ENCODE results near the gene TBX10.
"Not testable (repeated sequence)": the region's sequence is repeated elsewhere in the genome, so short reads cannot be mapped to it uniquely, and the experiment has no call there.

Gene TBX10

GRCh38 chr11:67615728-67616430 lies 23.7 kb downstream of the TBX10 start:
- DNase-seq (ENCODE audit: low read depth): no peak

DNA sequence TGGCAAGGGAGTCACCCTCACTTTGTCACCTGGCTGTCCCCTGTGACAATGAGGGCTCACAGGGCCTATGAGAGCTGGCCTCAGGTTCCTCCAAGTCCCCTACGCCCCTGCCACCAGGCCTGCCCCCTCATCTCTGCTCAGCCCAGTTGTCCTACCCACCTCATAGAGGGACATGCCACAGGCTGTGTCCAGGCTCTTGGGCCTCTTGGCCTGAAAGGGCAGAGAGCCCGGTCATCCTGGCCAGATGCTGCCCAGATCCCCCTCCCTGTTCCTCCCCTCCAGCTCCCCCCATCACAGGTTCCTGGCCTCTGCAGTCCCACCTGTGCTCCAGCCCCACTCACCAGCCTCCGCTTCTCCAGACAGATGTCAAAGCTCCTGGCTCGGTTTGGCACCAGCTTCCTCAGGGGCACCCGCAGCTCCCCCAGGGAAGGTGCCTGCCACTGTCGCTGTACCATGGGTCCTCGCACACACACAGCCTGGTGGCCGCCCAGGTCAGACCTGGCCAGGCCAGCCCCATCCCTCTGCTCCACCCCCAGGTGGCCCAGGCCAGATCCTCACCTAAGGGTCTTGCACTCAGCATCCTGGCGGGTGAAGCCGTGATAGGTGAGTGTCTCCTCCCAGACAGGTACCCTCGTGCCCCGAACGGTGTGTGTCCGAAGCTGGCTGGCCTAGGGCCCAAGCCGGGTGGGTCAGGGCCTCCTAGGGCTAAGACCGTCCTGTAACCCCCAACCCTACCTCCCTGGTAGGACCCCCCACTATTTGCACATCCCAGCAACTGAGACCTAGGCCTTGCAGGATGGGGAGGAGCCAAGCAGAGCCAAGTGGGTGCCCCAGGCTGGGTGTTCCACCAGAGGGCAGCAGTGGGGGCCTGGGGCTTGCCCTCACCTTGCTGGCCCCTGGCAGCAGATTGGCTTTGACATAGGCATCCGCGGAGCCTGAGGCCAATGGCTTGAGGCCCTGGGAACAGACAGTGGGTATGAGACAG lies 24.5 kb downstream of the TBX10 start:
- DNase-seq (ENCODE audit: low read depth): no peak

DNA sequence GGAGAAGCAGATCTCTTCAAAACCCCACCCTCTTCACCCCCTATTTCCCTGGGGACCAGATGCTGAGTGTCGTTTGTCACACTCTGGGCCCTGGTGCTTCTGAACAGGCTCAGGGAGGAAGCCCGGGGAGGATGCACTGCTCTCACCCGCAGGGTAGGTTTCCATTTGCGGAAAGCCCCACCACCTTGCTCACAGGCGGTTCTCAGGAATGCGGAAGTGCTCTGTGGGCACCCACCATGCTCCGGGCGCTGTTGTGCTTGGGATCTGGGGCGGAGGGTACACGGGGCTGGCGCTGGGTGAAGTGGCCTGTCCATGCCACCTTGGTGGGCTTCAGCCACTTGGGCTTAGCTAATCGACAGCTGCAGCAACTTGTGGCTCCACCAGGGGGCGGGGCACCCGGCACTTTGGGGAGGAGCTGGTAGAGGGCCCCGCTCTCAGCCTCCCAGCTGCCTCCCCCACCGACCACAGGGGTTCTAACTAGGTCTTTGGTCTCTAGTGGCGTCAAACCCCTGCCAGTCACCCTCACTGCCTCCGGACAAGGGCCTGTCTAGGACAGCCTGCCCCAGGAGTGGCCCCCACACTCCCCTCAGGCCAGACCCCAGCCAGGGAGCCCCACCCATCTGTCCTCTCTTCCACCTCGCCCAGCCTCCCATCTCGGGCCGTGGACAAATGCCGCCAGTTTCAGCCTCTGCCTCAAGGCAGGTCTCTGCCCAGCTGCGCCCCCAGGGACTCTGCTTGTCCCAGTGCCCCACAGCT lies 25.4 kb downstream of the TBX10 start:
- DNase-seq (ENCODE audit: low read depth): peak; percentile 4

GRCh38 chr11:67613313-67613959 lies 26.1 kb downstream of the TBX10 start:
- DNase-seq (ENCODE audit: low read depth): no peak

DNA sequence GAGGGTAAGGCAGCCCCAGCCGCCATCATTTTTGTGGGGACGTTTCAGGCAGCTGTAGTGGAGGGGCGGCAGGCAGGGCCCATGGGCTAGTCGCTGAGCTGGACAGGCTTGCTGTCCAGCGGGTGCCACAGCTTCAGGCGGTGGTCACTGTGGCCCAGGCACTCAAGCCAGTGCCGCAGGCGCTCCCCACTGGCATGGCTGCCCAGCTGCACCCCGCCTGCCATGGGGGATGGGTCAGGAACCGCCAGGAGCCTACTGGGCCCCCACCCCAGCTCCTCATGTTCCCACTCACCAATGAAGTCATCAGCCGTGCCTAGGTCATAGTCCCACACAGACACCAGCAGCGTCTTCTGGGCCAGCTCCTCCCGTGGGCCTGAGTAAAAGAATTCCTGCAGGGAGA lies 26.8 kb downstream of the TBX10 start:
- DNase-seq (ENCODE audit: low read depth): no peak

DNA sequence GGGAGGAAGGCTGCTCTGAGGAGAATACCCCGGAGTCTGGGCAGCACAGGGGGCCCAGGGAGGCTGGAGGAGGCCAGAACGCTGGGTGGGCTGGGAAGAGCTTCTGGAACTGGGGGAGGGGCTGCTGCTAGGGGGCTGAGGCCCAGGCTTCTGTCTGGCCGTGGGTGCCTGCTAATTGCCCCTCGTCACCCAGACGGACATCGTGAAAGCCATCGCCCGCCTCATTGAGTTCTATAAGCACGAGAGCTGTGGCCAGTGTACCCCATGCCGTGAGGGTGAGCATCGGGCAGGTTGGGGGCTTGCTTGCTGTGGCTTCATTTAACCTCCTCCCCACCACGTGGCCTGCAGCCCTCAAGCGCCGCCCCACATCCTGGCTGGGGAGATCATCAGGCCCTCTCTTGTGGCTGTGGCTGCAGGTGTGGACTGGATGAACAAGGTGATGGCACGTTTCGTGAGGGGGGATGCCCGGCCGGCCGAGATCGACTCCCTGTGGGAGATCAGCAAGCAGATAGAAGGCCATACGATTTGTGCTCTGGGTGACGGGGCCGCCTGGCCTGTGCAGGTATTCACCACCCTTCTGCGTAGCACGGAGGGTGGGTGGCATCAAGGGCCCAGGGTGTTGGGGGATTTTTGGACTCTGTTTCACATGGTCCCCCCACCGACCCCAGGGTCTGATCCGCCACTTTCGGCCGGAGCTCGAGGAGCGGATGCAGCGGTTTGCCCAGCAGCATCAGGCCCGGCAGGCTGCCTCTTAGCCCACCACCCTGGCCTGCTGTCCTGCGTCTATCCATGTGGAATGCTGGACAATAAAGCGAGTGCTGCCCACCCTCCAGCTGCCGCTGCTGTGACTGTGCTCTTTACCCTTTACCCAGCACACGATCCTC lies 27.6 kb downstream of the TBX10 start:
- DNase-seq (ENCODE audit: low read depth): no peak

GRCh38 chr11:67611165-67611564 lies 28.4 kb downstream of the TBX10 start:
- DNase-seq (ENCODE audit: low read depth): no peak

DNA sequence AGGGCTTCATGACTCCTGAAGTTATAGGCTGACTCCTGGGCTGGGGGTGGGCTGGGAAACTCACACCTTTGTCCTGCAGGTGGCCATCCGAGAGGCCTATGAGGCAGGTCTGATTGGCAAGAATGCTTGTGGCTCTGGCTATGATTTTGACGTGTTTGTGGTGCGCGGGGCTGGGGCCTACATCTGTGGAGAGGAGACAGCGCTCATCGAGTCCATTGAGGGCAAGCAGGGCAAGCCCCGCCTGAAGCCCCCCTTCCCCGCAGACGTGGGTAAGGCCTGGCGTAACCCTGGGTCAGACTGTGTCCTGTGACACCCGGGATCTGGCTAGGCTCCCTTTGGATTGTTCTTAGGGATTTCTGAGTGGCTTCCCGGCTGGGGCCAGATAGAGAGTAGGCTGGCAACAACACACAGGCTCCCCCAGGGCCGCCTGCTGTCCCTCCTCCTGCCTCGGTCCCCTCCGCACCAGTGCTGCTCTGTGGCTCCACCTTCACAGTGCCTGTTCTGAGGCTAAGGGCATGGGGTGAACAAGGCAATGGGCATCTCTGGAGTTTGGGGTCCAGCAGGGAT lies 29.2 kb downstream of the TBX10 start:
- DNase-seq (ENCODE audit: low read depth): no peak

DNA sequence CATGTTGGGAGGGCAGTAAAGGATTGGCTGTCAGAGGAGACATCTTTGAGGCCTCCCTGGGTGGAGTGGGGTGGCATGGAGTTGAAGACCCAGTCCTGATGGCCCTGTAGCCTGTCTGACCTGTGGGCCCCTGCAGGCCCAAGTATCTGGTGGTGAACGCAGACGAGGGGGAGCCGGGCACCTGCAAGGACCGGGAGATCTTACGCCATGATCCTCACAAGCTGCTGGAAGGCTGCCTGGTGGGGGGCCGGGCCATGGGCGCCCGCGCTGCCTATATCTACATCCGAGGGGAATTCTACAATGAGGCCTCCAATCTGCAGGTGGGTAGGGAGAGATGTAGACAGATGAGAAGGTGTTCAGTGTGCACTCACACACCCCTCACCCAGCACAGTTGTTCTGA lies 30.2 kb downstream of the TBX10 start:
- no peak for DNase-seq (ENCODE audit: low read depth)

GRCh38 chr11:67608486-67608885 lies 31.1 kb downstream of the TBX10 start:
- DNase-seq (ENCODE audit: low read depth): no peak

DNA sequence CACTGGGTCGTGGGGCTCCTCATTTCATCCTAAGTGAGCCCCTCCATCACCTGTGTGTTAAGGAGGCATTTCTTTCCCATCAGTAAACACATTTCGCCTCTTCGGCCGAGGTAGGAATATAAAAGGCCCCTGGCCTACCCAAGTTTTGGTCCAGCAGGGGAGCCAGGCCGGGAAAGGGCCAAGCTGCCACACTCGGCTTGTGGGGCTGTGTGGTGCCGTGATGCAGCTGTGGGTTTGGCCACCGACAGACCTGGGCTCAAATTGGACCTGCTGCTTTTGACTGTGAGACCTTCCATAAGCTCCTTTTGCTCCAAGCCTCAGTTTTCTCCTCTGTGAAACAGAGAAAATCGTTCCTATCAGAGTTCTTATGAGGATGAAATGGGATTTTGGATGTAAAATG lies 32.1 kb downstream of the TBX10 start:
- DNase-seq (ENCODE audit: low read depth): no peak

GRCh38 chr11:67606492-67607295 lies 32.9 kb downstream of the TBX10 start, which contains the start of gene NDUFV1:
TSS of gene NDUFV1 (plus strand) at chr11:67606936. CDS start at chr11:67607005, 69 bp downstream.
- DNase-seq (ENCODE audit: low read depth): peak; percentile 52

- peak; percentile 6 for DNase-seq (ENCODE audit: low read depth)
Observed at GRCh38 chr11:67606093-67606491, 33.5 kb downstream of the TBX10 start.

DNA sequence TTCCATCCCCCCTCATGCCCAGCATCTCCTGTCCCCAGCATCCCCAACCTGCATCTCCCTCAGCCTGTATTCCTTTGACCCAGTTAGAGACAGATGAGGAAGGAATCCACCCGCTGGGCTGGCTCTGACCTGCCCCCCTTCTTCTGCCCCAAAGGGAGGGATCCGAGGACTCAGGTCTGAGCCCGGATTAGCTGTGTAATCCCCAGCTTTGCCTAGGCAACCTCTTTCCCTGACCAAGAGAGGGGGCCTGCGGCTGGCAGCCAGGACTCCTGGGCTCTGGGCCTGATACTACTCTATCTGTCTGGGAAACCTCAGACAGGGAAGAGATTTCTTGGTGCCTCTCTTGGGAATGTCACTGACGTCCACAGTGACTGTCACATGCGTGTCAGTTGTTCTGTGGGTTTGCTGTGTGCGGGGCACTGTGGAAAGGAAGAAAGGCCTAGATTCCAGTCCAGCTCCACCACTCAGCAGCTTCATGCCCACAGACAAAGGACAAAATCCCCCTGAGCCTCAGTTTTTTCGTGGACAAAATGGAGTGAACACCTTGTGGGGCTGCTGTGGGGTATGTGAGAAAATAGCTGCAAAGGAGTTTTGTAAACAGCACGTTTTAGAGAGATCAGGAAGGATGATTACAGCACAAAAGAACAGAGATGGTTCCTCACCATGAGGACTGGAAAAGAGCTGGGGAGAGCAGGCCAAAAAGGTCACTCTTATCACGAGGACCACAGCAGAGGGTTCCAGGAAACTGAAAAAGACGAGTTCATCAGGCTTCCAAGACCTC lies 34.1 kb downstream of the TBX10 start:
- no peak for DNase-seq (ENCODE audit: low read depth)

DNA sequence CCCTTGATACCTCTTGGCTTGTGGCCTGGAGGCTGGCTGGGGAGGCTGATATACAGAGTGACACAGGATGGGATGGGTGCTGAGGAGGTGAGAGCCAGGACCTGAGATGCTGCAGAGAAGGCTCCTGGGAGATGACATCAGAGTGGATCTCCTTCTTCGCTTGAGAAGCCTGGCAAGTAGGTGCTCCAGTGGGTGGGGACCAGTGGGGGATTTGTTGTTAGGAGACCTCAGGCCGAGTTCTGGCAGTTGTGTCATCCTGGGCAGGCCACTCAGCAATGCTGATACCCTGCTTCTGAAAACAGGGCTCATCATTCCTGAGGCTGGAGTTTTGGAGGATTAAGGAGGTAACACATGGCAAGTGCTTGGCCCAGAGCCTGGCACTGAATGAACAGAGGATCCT lies 34.7 kb downstream of the TBX10 start:
- no peak for DNase-seq (ENCODE audit: low read depth)

DNA sequence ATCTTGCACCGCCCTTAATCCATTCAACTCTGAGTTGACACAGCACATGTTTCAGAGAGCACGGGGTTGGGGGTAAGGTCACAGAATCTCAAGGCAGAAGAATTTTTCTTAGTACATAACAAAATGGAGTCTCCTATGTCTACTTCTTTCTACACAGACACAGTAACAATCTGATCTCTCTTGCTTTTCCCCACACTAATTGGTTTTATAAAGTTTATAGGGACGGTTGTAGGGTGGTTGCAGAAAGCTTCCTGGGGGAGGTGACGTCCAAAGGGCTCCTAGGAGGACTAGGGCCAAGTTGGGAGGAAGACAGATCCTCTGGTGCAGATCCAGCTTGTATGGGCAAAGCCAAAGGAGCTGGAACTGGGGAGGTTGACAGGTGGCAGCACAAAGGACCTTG lies 35.4 kb downstream of the TBX10 start:
- DNase-seq (ENCODE audit: low read depth): not testable (repeated sequence)

- DNase-seq (ENCODE audit: low read depth): no peak
Observed at GRCh38 chr11:67601098-67601497, 38.5 kb downstream of the TBX10 start.

- DNase-seq (ENCODE audit: low read depth): no peak
Observed at GRCh38 chr11:67600324-67601029, 39.1 kb downstream of the TBX10 start.

All from GM04503 (cell line).